Mesendoderm (in vitro differentiated cells): Measurements from ENCODE around the gene NDUFAF7.

Source experiments
- DNase-seq: peaks from one replicate; pipeline ENCODE4 v3.0.0; 2013
- H2AK5ac ChIP-seq: 2 replicates; pipeline ENCODE4 v1.6.1; 2013; ENCODE audit warnings: low read length, inconsistent platforms
- H2BK120ac ChIP-seq: 2 replicates; pipeline ENCODE4 v1.6.1; 2013; ENCODE audit warnings: low read depth, mild to moderate bottlenecking, low read length, moderate library complexity, mixed read lengths
- H2BK15ac ChIP-seq: replicated peaks from 2 replicates; pipeline ENCODE4 v1.6.1; 2013; ENCODE audit warnings: low read depth, mild to moderate bottlenecking, moderate library complexity
- H2BK5ac ChIP-seq: 2 replicates; pipeline ENCODE4 v1.6.1; 2013; ENCODE audit warnings: low read length, inconsistent platforms
- H3K18ac ChIP-seq: 2 replicates; pipeline ENCODE4 v1.6.1; 2013; ENCODE audit warnings: mild to moderate bottlenecking, low read length, mixed read lengths
- H3K23ac ChIP-seq: one replicate; pipeline ENCODE4 v1.6.1; 2013; ENCODE audit warnings: low read length
- H3K27ac ChIP-seq: 2 replicates; pipeline ENCODE4 v1.5.1; 2013; ENCODE audit warnings: low read depth, mild to moderate bottlenecking, inconsistent platforms, low read length, moderate library complexity
- H3K27me3 ChIP-seq: 2 replicates; pipeline ENCODE4 v1.6.1; 2013; ENCODE audit warnings: low read length, control low read depth, mild to moderate bottlenecking, inconsistent platforms; ENCODE audit not compliant: insufficient read depth, poor library complexity
- H3K36me3 ChIP-seq: 2 replicates; pipeline ENCODE4 v1.6.1; 2013; ENCODE audit warnings: low read length, inconsistent platforms; ENCODE audit not compliant: control insufficient read depth, insufficient read depth
- H3K4ac ChIP-seq: one replicate; pipeline ENCODE4 v1.6.1; 2013; ENCODE audit warnings: low read depth, mild to moderate bottlenecking, low read length, moderate library complexity
- H3K4me1 ChIP-seq: 2 replicates; pipeline ENCODE4 v1.6.1; 2013; ENCODE audit warnings: low read depth, low read length, inconsistent platforms; ENCODE audit not compliant: control insufficient read depth
- H3K4me2 ChIP-seq: 2 replicates; pipeline ENCODE4 v1.6.1; 2013; ENCODE audit warnings: low read length
- H3K4me3 ChIP-seq: 2 replicates; pipeline ENCODE4 v1.5.1; 2013; ENCODE audit warnings: mild to moderate bottlenecking, low read length
- H3K56ac ChIP-seq: one replicate; pipeline ENCODE4 v1.6.1; 2013; ENCODE audit warnings: low read length
- H3K79me1 ChIP-seq: 2 replicates; pipeline ENCODE4 v1.6.1; 2013; ENCODE audit warnings: low read length, inconsistent platforms
- H3K79me2 ChIP-seq: 2 replicates; pipeline ENCODE4 v1.6.1; 2013; ENCODE audit warnings: mild to moderate bottlenecking, low read length; ENCODE audit not compliant: control insufficient read depth, insufficient read depth
- H3K9ac ChIP-seq: 2 replicates; pipeline ENCODE4 v1.6.1; 2013; ENCODE audit warnings: low read length, inconsistent platforms
- H4K5ac ChIP-seq: one replicate; pipeline ENCODE4 v1.6.1; 2013; ENCODE audit warnings: low read length
- H4K8ac ChIP-seq: one replicate; pipeline ENCODE4 v1.6.1; 2013; ENCODE audit warnings: low read depth, mild to moderate bottlenecking, control low read depth, low read length, moderate library complexity
- WGBS: extraction: QIAGEN DNeasy Blood & Tissue Kit; methylation state at CpG from one replicate; pipeline ENCODE4 v1.1.7; 2013; ENCODE audit warnings: low lambda C conversion rate, missing lambda C conversion rate; ENCODE audit not compliant: insufficient coverage; ENCODE audit errors: extremely low coverage; 5-methylcytosine and 5-hydroxymethylcytosine counted together

NDUFAF7 gene

DNA sequence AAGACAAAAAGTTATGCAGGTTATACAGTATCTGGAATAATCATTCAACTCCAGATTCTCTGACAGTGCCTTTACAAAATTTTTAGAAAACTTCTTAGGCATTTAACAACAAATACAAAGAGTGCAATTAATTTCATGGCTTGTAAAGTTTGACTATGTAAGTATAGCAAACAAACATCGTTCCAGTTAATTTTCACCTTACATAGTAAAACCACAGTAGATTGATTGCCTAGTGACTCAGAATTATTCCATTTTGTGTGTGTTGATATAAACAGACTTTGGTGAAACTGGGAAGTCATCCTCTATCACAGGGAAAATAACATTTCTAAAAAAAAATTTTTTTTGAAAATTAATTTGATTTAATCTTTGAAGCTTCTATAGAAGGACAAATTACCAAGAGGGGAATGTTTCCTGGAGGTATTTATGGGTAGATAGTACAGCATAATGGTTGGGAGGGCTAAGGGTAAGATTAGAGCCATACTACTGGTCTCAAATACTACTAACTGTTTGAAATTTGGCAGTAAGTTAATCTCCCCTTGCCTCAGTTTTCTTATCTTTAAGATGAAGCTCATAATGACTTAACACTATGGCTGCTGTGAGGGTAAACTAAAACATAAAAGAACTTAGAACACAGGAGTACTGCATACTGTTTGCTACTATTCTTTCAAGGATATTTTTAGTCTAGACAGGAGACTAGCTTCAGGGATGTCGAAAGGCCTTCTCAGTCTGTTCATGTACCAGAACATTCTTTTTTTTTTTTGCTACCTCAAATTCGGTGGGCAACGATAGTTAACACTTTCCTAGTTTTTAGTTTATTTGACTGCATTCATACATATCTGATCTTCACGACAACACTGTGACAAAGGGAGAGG lies 19.6 kb downstream of the NDUFAF7 start:
- Histone ChIP-seq H3K4me3 (no peak overlapping the region), H3K36me3 (peaks cover 10% of the 10 kb centered on the region), H4K5ac (no peak overlapping the region), H3K23ac (no peak overlapping the region), H3K79me2 (no peaks in the 10 kb centered on the region), H3K4me2 (no peak overlapping the region), H3K56ac (no peak overlapping the region), H4K8ac (no peak overlapping the region), H2BK5ac (no peak overlapping the region), H3K27ac (no peak overlapping the region), H2BK15ac (no peak overlapping the region), H3K27me3 (no peaks in the 10 kb centered on the region), H3K79me1 (peaks cover 4% of the 10 kb centered on the region), H3K18ac (no peak overlapping the region), H2BK120ac (no peak overlapping the region), H2AK5ac (no peak overlapping the region), H3K4me1 (no peaks in the 10 kb centered on the region), H3K9ac (no peak overlapping the region), H3K4ac (no peak overlapping the region)
- WGBS: no CpG with 5 or more reads among the region's 5 CpGs
- no peak for DNase-seq

DNA sequence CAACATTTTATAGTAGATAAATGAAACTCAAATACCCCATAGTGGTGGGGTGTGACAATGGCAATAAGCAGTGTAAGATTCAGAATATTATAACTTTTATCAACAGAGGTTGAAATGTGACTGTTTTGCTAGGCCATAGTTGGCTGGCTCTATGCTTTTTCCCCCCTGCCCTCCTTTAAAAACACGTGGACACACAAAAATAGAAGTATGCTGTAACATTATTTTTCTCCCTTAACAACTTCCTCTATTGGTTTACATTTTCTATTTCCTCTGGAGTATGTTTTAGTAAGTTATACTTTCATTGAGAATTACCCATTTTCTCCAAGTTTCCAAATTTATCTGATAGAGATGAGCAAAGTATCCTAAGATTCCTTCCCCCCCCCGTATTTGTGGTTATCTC lies 31.1 kb downstream of the NDUFAF7 start:
- H2BK120ac ChIP-seq: no peak overlapping the region
- no peak overlapping the region for H3K4ac ChIP-seq
- H3K27me3 ChIP-seq: no peaks in the 10 kb centered on the region
- no peak for DNase-seq
- H3K27ac ChIP-seq: no peak overlapping the region
- H3K18ac ChIP-seq: no peak overlapping the region
- H2BK15ac ChIP-seq: no peak overlapping the region
- no peak overlapping the region for H3K9ac ChIP-seq
- H3K23ac ChIP-seq: no peak overlapping the region
- no peak overlapping the region for H2BK5ac ChIP-seq
- WGBS: no CpG with 5 or more reads among the region's 2 CpGs
- H3K56ac ChIP-seq: no peak overlapping the region
- H2AK5ac ChIP-seq: no peak overlapping the region
- no peak overlapping the region for H3K4me2 ChIP-seq
- no peaks in the 10 kb centered on the region for H3K79me2 ChIP-seq
- no peaks in the 10 kb centered on the region for H3K4me1 ChIP-seq
- H3K79me1 ChIP-seq: no peaks in the 10 kb centered on the region
- peaks cover 3% of the 10 kb centered on the region for H3K36me3 ChIP-seq
- H4K8ac ChIP-seq: no peak overlapping the region
- H4K5ac ChIP-seq: no peak overlapping the region
- no peak overlapping the region for H3K4me3 ChIP-seq

DNA sequence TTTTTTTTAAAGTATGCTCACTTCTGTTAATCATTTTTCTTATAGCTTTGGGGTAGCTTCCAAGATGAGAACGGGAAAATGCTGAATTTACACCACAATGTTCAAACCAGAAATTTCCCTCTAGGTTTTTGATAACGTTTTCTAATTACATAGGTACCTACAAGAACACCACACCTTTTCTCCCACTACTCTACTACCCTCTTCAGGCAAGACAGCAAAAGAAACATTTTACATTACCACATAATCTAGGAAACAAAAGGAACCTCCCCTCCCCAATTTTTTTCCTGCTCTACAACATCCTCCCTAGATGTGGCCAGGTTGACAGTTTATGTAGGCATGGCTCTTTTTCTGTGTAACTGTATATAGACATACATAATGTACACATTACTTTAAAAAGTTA lies 32.4 kb downstream of the NDUFAF7 start:
- Histone ChIP-seq H3K4me2 (no peak overlapping the region), H2AK5ac (no peak overlapping the region), H3K27ac (no peak overlapping the region), H2BK5ac (no peak overlapping the region), H2BK120ac (no peak overlapping the region), H3K4me1 (no peaks in the 10 kb centered on the region), H3K18ac (no peak overlapping the region), H3K36me3 (peaks cover 3% of the 10 kb centered on the region), H3K79me2 (no peaks in the 10 kb centered on the region), H4K5ac (no peak overlapping the region), H3K27me3 (no peaks in the 10 kb centered on the region), H3K23ac (no peak overlapping the region), H3K4me3 (no peak overlapping the region), H2BK15ac (no peak overlapping the region), H3K4ac (no peak overlapping the region), H3K9ac (no peak overlapping the region), H4K8ac (no peak overlapping the region), H3K56ac (no peak overlapping the region), H3K79me1 (no peaks in the 10 kb centered on the region)
- no CpG with 5 or more reads among the region's 2 CpGs for WGBS
- DNase-seq: peak; percentile 31

DNA sequence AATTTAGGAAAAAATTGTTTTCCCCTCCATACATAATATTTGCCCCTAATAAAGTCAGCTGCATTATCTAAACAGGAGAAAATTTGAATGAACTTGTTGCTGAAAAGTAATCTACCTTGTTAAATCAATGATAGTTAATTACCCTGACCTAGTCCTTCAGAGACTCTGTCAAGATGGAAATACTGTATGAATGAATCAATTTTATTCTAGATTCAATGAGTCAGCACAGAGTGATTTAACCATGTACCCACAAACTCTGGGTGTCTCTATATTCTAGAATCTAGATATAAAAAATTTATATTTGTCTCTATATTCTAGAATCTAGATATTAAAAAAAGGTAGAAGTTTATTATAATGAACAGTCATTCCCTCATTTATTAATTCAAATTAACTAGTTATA lies 36.2 kb downstream of the NDUFAF7 start:
- H4K8ac ChIP-seq: no peak overlapping the region
- no peak overlapping the region for H3K56ac ChIP-seq
- no peak overlapping the region for H2BK120ac ChIP-seq
- H2AK5ac ChIP-seq: no peak overlapping the region
- no peaks in the 10 kb centered on the region for H3K27me3 ChIP-seq
- H2BK5ac ChIP-seq: no peak overlapping the region
- no peak overlapping the region for H3K23ac ChIP-seq
- no peaks in the 10 kb centered on the region for H3K79me2 ChIP-seq
- no peak overlapping the region for H4K5ac ChIP-seq
- no peak overlapping the region for H3K4me3 ChIP-seq
- H3K18ac ChIP-seq: no peak overlapping the region
- H3K9ac ChIP-seq: no peak overlapping the region
- no peak overlapping the region for H2BK15ac ChIP-seq
- H3K4me2 ChIP-seq: no peak overlapping the region
- H3K4me1 ChIP-seq: peaks cover 4% of the 10 kb centered on the region
- H3K36me3 ChIP-seq: peaks cover 5% of the 10 kb centered on the region
- peaks cover 1% of the 10 kb centered on the region for H3K79me1 ChIP-seq
- no peak for DNase-seq
- H3K4ac ChIP-seq: no peak overlapping the region
- no peak overlapping the region for H3K27ac ChIP-seq

DNA sequence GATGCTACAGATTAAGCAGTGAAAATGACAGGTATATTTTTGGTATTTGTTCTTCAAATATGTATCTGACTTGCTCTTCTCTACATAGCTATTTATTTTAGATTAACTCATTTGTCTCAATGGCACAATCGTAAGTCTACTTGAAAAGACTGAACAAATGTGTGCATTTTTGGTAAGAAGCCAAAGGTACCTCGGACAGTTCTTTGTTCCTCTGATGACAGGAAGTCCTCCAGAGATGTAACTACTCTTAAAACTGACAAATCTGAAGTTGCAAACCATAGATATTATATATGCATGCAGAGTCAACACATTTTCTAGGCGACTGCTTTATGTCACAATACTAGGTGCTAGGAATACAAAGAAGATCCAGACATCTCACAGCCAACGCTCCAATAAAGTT lies 36.7 kb downstream of the NDUFAF7 start:
- Histone ChIP-seq H3K79me1 (peaks cover 1% of the 10 kb centered on the region), H3K4me2 (no peak overlapping the region), H4K8ac (no peak overlapping the region)

More for the DNA sequence above, 36.7 kb downstream of the NDUFAF7 start:
- Histone ChIP-seq H2AK5ac (no peak overlapping the region), H3K56ac (no peak overlapping the region), H3K4ac (no peak overlapping the region), H3K27me3 (no peaks in the 10 kb centered on the region), H3K23ac (no peak overlapping the region), H3K4me1 (peaks cover 4% of the 10 kb centered on the region), H3K36me3 (peaks cover 5% of the 10 kb centered on the region), H3K4me3 (no peak overlapping the region), H3K79me2 (no peaks in the 10 kb centered on the region), H3K18ac (no peak overlapping the region), H2BK120ac (no peak overlapping the region), H2BK5ac (no peak overlapping the region), H4K5ac (no peak overlapping the region), H2BK15ac (no peak overlapping the region), H3K9ac (no peak overlapping the region), H3K27ac (no peak overlapping the region)
- WGBS: no CpG with 5 or more reads among the region's 4 CpGs
- no peak for DNase-seq
